GM12875 (cell line): ENCODE data around the gene DES.

Experiments used
- H3K4me3 ChIP-seq: one replicate; pipeline ENCODE4 v1.5.1; 2011; ENCODE audit warnings: low read depth, low read length, control low read depth
- TF ChIP-seq, protein P1 (sequence below): IDR thresholded peaks from 2 replicates; pipeline ENCODE4 v1.5.1; 2011; ENCODE audit warnings: low read depth, mild to moderate bottlenecking, control low read depth, inconsistent platforms, low read length, moderate library complexity, borderline replicate concordance; ENCODE audit not compliant: insufficient read depth

The DES gene

DNA sequence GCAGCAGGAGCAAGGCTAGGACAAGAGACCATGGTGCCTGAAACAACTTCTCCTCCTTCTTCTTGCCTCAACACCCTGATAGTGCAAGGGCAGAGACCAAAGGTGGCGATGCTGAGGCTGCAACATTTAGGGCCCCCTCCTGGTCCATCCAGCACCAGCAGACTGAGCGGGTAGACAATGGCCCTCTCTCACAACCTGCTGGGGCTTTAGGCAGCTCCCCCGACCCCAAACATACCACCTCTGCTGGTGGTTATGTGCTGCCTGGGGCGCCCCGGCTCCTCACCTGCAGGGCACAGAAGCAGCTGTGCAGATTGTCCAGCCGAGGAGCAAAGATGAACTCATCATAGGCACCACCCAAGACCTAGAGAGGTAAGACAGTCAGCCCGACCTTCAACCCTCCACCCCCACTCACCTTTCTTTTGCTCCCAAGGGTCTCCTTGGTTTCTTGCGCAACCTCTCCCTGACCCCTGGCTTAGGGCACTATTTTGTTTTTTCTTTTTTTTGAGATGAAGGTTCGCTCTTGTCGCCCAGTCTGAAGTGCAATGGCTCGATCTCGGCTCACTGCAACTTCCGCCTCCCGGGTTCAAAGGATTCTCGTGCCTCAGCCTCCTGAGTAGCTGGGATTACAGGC lies 34.0 kb upstream of the DES start:
- TF ChIP-seq, protein P1, sequence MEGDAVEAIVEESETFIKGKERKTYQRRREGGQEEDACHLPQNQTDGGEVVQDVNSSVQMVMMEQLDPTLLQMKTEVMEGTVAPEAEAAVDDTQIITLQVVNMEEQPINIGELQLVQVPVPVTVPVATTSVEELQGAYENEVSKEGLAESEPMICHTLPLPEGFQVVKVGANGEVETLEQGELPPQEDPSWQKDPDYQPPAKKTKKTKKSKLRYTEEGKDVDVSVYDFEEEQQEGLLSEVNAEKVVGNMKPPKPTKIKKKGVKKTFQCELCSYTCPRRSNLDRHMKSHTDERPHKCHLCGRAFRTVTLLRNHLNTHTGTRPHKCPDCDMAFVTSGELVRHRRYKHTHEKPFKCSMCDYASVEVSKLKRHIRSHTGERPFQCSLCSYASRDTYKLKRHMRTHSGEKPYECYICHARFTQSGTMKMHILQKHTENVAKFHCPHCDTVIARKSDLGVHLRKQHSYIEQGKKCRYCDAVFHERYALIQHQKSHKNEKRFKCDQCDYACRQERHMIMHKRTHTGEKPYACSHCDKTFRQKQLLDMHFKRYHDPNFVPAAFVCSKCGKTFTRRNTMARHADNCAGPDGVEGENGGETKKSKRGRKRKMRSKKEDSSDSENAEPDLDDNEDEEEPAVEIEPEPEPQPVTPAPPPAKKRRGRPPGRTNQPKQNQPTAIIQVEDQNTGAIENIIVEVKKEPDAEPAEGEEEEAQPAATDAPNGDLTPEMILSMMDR, result no peak
- H3K4me3 ChIP-seq, result no peak overlapping the region

DNA sequence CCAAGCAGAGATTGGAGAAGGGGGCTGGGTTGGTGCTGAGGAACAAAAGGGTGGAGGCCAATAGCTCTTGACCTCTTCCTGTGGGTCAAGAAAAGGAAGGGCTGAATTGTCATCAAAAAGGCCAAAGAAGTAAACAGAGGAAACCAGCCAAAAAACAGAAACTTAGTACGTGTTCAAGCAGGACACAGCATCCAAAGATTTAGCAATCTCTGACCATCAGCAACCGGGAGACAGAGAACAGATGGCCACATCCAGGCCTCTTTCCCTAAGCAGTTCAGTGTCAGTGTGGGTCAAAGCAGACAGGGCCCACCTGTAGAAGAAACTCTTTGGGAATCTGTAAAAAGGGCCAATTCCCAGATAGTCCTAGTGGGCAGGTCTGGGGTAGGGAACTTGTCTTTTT lies 33.3 kb upstream of the DES start:
- TF ChIP-seq, protein P1, result no peak
- H3K4me3 ChIP-seq, result no peak overlapping the region

DNA sequence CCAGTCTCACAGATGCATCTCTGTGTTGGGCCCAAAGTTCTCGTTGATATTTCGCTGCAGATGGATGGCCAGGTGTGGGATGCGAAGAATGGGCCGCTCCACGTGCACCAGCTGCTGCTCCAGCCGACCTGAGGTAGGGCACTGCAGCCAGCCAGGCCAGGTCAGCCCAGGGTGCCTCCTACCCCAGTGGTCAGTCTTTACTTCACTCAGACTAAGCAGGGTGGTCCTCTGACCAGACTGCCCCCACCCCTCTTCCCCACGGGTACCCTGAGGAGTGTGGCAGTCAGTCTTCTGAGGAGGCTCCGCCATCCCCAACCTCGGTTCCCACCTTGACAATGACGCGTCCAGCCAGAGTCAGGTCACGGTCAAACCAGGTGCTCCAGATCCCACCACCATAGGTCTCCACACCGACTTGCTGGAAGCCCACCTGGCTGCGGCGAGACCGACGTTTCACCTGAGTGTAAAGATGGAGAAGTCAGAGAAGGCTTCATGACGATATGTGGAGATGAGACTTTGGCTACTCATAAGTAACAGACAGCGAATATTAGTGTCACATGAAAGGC lies 32.1 kb upstream of the DES start:
- no peak overlapping the region for H3K4me3 ChIP-seq

DNA sequence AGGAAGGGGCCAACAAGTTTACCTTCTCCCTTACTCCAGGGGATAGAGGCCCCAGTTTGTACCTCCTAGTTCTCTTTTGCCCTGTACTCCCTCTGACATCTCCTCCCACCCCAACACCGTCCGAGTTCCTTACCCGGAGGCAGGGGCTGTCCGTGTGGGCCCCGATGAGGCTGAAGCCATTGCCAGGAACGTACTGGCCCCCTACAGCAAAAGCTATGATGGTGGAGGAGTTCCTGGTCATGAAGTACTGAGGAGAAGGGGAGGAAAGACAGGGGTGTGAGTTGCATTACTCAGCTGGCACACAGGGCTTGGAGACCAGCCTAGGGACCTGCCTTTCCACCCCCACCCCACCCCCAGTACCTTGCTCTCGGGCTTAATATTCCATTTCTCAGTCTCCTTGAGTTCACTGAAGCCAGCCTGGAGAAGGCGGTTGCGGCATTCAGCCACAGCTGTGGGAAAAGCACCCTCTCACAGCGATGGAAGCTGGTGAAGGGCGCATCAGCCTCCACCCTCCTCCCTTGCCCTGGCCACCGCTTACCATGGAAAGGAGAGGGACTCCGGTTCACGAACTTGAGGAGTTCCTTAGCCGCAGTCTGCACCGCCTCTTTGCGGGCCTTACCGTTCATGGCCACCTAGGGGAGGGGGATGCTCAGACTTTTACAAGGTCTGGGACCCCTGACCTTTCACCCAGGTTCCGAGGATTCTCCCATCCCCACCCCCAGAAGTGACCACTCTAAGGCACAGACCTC lies 31.5 kb upstream of the DES start:
- TF ChIP-seq, protein P1, result no peak
- peak overlapping the region; percentile 75 for H3K4me3 ChIP-seq

More for the DNA sequence above, 32.1 kb upstream of the DES start:
- TF ChIP-seq, protein P1, result no peak

DNA sequence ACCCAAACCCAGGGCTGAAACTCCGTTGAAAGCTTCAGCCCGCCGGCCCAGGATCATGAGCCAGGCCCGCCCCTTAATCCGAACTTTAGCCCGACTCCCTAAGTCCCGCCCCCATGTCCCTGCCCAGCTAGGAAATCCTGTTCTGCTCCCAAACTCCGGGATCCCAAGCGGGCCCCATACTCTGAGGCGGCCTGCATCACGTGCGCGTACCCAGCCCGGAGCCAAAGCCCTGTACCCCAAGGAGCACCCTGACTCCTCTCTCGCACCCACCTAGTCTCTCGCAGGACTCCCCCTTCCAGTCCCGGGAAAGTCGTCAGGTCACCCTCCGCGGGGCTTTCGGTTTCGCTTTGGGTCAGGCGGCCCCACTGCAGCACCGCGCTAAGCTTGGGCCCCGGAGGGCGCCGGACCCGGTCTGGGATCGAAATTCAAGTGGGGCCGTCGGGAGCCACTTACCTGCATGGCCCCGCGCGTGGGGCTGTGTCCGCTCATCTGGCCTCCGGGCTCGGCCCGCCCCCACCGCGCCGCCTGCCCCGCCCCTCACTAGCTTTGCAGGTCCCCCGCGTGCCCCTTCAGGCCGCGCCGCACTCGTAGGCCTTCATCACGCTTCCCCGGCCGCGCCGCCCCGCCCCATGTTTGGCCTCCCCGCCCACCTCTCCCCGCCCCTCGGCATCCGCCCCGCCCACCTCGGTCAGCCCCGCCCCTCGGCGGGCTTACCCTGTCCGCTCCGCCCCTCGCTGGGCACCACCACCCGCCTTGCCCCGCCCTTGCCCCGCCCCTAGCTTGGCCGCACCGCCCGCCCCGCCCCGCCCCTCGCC lies 30.7 kb upstream of the DES start, which contains the start of gene DNPEP:
DNPEP (minus strand) TSS at position 607 of the 815 bp plus-strand sequence; CDS start at position 489, 118 bp downstream.
- TF ChIP-seq, protein P1, result no peak
- peak within 1 kb of the TSS; percentile 75 for H3K4me3 ChIP-seq

DNA sequence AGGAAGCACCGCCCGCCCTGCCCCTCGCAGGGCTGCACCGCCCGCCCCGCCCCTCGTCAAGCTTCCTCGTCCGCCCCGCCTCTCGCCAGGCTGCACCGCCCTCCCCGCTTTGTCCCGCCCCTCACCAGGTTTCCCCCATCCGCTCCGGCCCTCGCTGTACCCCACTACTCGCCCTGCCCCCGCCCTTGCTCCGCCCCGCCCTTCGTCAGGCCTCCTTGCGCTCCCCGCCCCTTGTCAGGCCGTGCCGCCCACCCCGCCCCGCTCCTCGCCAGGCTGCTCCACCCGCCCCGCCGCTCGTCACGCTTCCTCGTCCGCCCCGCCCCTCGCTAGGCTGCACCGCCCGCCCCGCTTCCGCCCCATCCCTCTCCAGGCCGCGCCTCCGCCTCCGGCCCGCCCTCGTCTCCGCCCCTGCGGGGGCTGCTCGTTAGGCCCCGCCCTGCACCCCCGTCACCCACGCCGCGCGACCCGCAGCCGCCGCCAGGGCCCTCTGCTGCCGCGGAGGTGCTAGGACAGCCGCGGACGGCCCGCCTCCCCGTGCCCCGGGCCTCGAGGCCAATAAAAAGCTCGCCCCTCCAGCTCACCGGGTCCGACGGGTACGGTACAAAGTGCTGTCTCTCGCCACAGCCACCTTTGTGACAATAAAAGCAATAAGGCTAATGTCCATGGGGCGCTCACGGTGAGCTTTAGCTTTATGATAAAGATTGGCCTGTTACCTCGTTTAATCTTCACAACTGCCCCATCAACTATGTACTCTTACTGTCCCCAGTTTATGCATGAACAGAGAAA lies 29.9 kb upstream of the DES start:
- H3K4me3 ChIP-seq, result peak overlapping the region; percentile 40
- TF ChIP-seq, protein P1, result peak; percentile 63
